Muscle layer of colon (tissue), 2 donors: ENCODE measurements around the gene MRAP.
A peak's percentile ranks its signal among the peaks of the same experiment; 100 is the strongest.

Source experiments
- H3K27ac ChIP-seq: one replicate; pipeline ENCODE4 v1.7.0; 2013; ENCODE audit warnings: low read depth, mild to moderate bottlenecking, low read length, moderate library complexity
- H3K27me3 ChIP-seq, 2 donors: one replicate each; pipeline ENCODE4 v1.7.0; 2013; ENCODE audit warnings: low read length in 2 of 2, mild to moderate bottlenecking in 2 of 2; ENCODE audit not compliant: insufficient read depth in 2 of 2, control insufficient read depth in 1 of 2
- H3K36me3 ChIP-seq: one replicate; pipeline ENCODE4 v1.7.0; 2013; ENCODE audit warnings: mild to moderate bottlenecking, low read length; ENCODE audit not compliant: insufficient read depth
- H3K4me1 ChIP-seq: one replicate; pipeline ENCODE4 v1.7.0; 2013; ENCODE audit warnings: mild to moderate bottlenecking, low read length; ENCODE audit not compliant: insufficient read depth
- H3K4me3 ChIP-seq, 2 donors: one replicate each; pipeline ENCODE4 v1.7.0; 2013; ENCODE audit warnings: low read length in 2 of 2, low read depth in 1 of 2, mild to moderate bottlenecking in 1 of 2, moderate library complexity in 1 of 2
- H3K9ac ChIP-seq: one replicate; pipeline ENCODE4 v1.7.0; 2013; ENCODE audit warnings: low read length
- H3K9me3 ChIP-seq: one replicate; pipeline ENCODE4 v1.7.0; 2013; ENCODE audit warnings: mild to moderate bottlenecking, low read length
- donor health status: abdominal sarcoma.
- donor health status: Adenocarcinoma of cecum.

Gene MRAP

DNA sequence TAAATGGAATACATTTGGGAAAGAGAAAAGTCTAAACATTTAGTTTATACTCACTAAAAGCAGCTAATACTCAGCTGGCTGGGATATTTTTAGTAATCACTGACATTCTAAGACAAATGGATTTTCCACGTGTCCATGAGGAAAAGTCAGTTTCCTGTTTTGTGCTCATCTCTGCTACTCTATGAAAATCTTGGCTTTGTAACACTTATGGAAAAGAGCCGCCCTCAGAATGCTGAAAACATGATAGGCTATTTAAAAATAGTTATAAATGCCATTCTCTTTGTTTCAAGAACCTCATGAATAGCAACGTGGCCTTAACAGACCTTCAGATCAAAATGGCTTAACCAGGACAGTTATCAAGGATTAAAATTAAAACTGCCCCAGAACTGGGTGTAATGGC, 29.9 kb downstream of the MRAP start:
- H3K27me3 ChIP-seq = no peaks in the 10 kb centered on the region
- peak overlapping the region; percentile 37 for H3K27ac ChIP-seq
- peaks cover 44% of the 10 kb centered on the region for H3K36me3 ChIP-seq
- no peaks in the 10 kb centered on the region for H3K9me3 ChIP-seq
- H3K4me1 ChIP-seq = peaks cover 18% of the 10 kb centered on the region
- H3K9ac ChIP-seq = no peak overlapping the region
- no peak overlapping the region for H3K4me3 ChIP-seq

DNA sequence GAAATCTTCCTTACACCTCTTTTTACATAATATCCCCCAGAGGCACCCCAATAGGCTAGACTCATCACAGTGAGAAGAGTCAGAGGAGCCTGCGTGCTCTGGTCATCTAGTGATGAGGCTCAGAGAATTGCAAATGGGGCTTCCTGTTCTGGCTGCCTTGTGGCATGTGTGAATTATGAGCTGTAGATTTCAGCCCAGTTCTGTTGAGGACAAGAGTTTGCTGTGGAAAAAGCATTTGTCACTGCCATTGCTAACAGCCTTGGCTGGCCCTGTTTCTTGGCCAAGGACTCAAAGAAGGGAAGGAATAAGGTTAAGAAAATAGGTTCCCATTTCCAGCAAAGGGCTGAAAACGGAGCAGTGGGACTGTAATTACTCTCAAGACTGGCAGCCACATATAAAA, 30.7 kb downstream of the MRAP start:
- peaks cover 18% of the 10 kb centered on the region for H3K4me1 ChIP-seq
- H3K27me3 ChIP-seq = no peaks in the 10 kb centered on the region
- H3K9me3 ChIP-seq = no peaks in the 10 kb centered on the region
- peaks cover 38% of the 10 kb centered on the region for H3K36me3 ChIP-seq
- H3K9ac ChIP-seq = no peak overlapping the region
- peak overlapping the region; percentile 37 for H3K27ac ChIP-seq
- no peak overlapping the region for H3K4me3 ChIP-seq

DNA sequence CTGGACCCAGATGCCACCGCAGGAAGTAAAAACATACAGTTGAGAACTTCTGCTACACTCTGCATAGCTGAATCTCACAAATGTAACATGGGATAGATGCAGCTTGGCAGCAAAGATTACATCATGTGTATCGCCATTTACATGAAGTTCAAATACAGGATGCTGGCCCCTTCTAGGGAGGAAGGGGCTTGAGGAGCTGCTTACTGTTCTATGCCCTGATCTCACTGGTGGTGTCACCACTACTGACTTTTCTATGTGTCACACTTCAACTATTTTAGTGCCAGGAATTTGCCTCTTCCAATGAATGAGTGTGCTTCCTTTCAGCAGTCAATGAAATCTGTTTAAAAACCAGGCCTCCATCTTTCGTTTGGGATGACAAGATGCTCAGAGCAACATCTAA, 31.1 kb downstream of the MRAP start:
- peaks cover 34% of the 10 kb centered on the region for H3K36me3 ChIP-seq
- H3K4me3 ChIP-seq = no peak overlapping the region
- no peak overlapping the region for H3K9ac ChIP-seq
- H3K4me1 ChIP-seq = peaks cover 18% of the 10 kb centered on the region
- H3K27me3 ChIP-seq = no peaks in the 10 kb centered on the region
- no peak overlapping the region for H3K27ac ChIP-seq
- H3K9me3 ChIP-seq = no peaks in the 10 kb centered on the region

DNA sequence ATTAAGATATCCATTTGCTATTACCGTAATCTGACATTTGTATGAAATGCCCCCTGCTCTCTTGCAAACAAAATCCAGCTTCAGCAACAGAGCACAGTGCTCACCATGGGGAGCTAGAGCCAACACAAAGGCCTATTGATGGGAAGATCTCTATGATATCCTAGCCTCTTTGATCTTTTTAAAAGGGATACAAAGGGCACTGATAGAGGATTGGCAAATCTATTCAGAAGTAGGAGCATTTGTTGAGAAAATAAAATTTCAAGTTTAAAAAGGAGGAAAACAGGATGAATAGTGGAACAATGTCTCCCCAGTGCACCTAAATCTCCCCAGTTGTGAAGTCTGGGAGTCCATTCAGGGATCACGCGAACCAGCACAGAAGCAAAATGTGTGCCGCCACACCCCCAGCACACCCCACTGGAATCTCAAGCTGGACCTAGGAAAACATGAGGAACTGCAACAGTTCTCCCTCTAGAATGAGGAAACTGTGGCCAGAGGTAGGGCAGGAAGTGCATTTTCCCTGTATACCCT, 32.2 kb downstream of the MRAP start:
- H3K27ac ChIP-seq = no peak overlapping the region
- no peaks in the 10 kb centered on the region for H3K27me3 ChIP-seq
- H3K4me1 ChIP-seq = peaks cover 18% of the 10 kb centered on the region
- H3K9me3 ChIP-seq = no peaks in the 10 kb centered on the region
- H3K9ac ChIP-seq = no peak overlapping the region
- no peak overlapping the region for H3K4me3 ChIP-seq
- peaks cover 27% of the 10 kb centered on the region for H3K36me3 ChIP-seq

DNA sequence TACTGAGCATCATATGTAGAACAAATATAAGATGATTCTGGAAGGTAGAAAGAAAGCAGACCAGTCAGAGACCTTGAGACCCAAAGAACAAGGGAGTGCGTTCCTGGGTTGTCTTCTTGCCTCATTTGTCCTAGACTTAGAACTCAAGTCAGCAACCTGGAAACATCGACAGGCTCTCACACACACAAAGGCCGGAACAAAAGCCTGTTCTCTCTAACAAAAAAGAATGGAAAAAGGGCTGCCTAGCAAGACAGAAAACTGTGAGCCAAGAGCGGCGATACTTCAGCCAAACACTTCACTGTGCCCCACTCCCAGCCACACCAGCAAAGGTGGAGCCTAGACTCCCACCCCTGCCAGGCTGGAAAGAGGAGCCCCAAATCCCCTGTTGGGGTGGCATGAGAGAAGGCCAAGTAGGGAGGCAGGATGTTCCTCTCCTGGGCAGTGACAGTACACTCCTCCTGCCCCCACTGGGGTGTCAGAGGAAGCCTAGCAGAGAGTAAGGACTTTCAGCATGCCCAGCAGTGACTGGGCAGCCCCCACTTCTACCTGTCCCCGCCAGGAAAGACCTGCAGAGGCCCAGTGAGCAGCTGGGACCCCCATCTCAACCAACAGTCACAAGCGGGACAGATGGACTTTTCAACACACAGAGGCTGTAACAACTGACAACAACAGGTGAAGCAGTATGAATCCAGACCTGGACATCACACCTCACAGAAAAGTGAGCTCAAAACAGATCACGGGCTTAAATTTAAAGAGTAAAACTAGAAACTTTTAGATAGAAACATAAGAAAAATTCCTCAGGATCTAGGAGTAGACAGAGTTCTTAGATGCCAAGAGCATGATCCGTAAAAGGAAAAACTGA, 33.0 kb downstream of the MRAP start:
- H3K4me1 ChIP-seq = peaks cover 18% of the 10 kb centered on the region
- H3K27ac ChIP-seq = no peak overlapping the region
- no peak overlapping the region for H3K9ac ChIP-seq
- peaks cover 26% of the 10 kb centered on the region for H3K36me3 ChIP-seq
- no peak overlapping the region for H3K4me3 ChIP-seq
- no peaks in the 10 kb centered on the region for H3K27me3 ChIP-seq
- H3K9me3 ChIP-seq = no peaks in the 10 kb centered on the region

DNA sequence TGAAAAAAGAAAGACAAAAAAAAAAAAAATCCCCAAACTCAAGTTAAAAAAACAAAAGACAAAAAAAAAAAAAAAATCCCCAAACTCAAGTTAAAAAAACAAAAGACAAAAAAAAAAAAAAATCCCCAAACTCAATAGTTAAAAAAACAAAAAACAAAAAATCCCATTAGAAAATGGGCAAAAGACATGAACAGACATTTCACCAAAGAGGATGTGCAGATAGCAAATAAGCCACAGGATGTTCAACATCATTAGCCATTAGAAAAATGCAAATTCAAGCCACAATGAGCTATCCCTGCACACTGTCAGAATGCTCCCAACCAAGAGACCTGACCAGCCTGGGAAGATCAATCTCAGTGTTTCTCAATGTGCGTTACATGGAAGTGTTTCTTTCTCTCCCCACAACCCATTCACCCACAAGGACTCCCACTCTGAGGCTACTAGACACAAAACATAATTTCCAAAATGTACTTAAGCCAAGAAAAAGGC, 33.9 kb downstream of the MRAP start:
- peaks cover 32% of the 10 kb centered on the region for H3K36me3 ChIP-seq
- H3K9ac ChIP-seq = no peak overlapping the region
- H3K27ac ChIP-seq = no peak overlapping the region
- H3K9me3 ChIP-seq = no peaks in the 10 kb centered on the region
- no peak overlapping the region for H3K4me3 ChIP-seq
- H3K4me1 ChIP-seq = peaks cover 18% of the 10 kb centered on the region
- H3K27me3 ChIP-seq = no peaks in the 10 kb centered on the region

DNA sequence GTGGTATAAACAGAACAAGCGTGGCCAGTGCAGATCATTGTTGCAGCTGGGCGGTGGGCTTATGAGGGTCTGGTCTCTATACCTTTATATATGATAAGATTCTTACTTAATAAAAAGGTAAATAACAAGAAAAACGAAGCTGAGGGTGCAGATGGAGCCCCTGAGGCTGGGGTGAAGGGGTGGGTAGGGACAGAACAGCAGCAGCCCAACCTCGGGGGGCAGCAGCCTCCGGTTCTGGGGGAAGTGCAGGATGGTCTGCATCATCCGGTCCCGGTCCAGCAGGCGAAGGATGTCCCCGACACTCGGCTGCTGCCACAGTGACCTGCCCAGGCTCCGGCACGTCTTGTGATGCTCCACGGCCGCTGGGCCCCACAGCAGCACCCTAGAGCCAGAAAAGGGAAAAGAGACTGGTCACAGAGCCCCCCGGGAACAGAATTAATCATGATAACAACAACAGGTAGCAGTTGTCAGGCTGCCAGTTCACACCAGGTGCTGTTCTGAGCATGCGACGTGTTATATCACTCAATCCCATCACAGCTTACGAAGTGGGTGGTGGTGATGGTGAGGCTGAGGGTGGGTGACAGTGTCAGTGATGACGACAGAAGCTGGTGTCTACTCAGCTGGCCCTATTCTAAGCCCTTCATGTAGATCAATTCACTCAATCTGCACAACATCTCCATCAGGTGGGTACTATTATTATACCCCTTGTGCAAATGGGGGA, 35.5 kb downstream of the MRAP start:
- H3K4me1 ChIP-seq = peaks cover 7% of the 10 kb centered on the region
- no peak overlapping the region for H3K9ac ChIP-seq
- H3K4me3 ChIP-seq = no peak overlapping the region
- peaks cover 42% of the 10 kb centered on the region for H3K36me3 ChIP-seq
- no peaks in the 10 kb centered on the region for H3K27me3 ChIP-seq
- no peak overlapping the region for H3K27ac ChIP-seq
- H3K9me3 ChIP-seq = no peaks in the 10 kb centered on the region

DNA sequence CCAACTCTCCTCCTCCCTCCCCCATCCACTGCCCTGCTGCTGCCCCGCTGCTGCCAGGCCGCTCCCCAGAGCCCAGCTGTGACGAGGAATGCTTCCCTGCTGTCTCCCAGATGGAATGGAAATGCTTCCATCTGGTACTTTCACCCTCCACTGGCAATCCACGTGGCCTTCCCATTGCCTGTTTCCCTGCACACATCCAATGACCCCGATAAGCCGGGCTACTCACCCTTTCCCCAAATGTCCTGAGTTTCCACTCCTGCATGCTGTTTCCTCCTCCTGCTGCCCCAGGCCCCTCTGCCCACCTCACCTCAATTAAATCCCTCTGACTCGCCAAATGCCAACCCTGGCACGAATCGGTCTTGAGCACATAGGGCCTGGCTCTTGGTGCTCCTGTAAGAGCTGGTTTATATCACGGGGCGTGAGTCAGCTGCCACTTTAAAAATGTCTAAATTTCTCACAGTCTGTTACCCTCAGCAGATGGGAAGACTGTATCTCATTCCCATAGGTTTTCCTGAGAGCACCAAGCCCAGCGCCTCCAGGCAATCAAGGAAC, 36.4 kb downstream of the MRAP start:
- Histone ChIP-seq H3K27ac (no peak overlapping the region), H3K4me1 (no peaks in the 10 kb centered on the region), H3K4me3 (no peak overlapping the region), H3K9ac (no peak overlapping the region), H3K9me3 (no peaks in the 10 kb centered on the region), H3K27me3 (no peaks in the 10 kb centered on the region), H3K36me3 (peaks cover 42% of the 10 kb centered on the region)

DNA sequence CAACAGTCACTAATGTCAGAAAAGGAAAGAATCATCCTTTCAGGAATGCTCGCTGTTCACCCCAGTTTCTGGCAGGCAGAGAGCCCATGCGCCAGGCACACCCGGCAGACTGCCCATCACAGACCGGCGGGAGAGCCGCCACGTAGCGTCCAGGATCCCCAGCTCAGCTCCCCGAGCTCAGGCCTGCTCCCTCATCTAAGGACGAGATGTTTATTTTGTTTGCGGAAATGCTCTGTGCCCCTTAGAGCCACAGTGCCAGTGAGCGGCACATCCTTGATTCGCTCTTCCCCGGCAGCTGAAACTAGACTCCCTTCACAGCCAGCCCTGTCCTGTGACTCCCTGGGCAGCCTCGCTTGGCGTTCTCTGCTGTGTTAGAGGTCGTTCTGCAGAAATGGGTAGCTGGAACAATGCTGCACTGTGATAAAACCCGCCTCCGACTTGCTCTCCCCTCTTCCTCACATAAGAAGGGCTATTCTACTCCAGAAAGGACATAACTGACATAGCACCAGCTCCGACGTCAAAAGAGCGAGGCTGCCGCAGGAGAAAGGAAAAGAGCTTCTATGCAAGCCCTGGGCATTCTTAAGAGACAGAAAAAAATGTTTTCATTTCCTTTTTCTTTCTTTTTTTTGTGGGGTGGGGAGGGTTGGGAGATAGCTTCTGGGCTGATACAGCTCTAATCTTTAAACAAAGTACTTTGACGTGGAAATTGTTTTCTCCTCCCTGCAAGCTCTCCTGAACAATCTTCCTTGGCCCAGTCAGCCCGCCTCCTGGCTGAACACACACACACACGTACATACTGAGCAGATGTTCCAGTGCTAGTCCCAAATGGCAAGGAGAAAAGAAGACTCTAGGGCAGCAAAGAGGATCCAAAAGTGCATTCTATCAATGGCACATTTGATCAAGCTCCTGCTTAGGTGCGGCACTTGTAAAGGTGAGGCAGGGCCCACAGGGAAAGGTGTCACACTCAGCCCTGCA, 37.2 kb downstream of the MRAP start:
- Histone ChIP-seq H3K36me3 (peaks cover 46% of the 10 kb centered on the region), H3K27ac (no peak overlapping the region), H3K9ac (no peak overlapping the region)

DNA sequence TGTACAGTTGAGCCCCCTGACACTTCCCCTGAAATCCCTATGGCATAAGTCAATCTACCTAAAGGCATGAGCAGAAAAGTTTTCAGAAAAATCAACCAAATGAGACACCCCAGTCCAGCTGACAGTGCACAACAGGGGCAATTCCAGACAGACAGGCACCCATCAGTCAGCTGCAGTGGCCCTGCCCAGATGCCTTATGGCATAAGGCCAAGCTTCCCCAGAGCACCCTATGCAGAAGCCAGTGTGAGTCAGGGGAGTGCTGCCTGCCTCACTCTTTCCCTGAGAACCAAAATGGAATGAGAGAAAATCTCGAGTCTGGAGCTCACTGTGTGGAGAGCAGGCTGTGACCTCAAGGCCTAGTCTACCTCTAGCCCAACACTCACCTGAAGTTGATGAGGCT, 38.1 kb downstream of the MRAP start:
- no peak overlapping the region for H3K4me3 ChIP-seq
- no peaks in the 10 kb centered on the region for H3K9me3 ChIP-seq
- no peak overlapping the region for H3K27ac ChIP-seq
- peaks cover 43% of the 10 kb centered on the region for H3K36me3 ChIP-seq
- H3K4me1 ChIP-seq = no peaks in the 10 kb centered on the region
- no peak overlapping the region for H3K9ac ChIP-seq
- no peaks in the 10 kb centered on the region for H3K27me3 ChIP-seq

More for the DNA sequence above, 37.2 kb downstream of the MRAP start:
- H3K4me1 ChIP-seq = no peaks in the 10 kb centered on the region
- no peak overlapping the region for H3K4me3 ChIP-seq
- no peaks in the 10 kb centered on the region for H3K27me3 ChIP-seq
- no peaks in the 10 kb centered on the region for H3K9me3 ChIP-seq
